GM12878 (cell line): ENCODE data around the gene TRMT1. TPM values are rescaled to one million over a fixed set of nuclear protein-coding genes. Genes with fewer than 3 reads are reported as not detected.
A peak's percentile ranks its signal among the peaks of the same experiment; 100 is the strongest.

Experiments
- DPF2 ChIP-seq: fragments of 450-650 bp; IDR thresholded peaks from 2 replicates; pipeline ENCODE4 v1.6.1; 2017; ENCODE audit warnings: mild to moderate bottlenecking
- GATAD2B ChIP-seq: fragments of 450-650 bp; conservative IDR thresholded peaks from 2 replicates; pipeline ENCODE4 v1.6.1; 2017; ENCODE audit warnings: low read depth, mild to moderate bottlenecking, moderate library complexity
- IKZF1 ChIP-seq: fragments of 450-650 bp; conservative IDR thresholded peaks from 2 replicates; pipeline ENCODE4 v1.6.1; 2017; ENCODE audit warnings: antibody characterized with exemption, mild to moderate bottlenecking
- POLR2AphosphoS2 ChIP-seq: IDR thresholded peaks from 2 replicates; pipeline ENCODE4 v1.6.1; 2011; ENCODE audit warnings: low read depth, mild to moderate bottlenecking, low read length, improper control_type of control experiment, moderate library complexity
- SREBF2 ChIP-seq: IDR thresholded peaks from 2 replicates; pipeline ENCODE4 v1.6.1; 2012; ENCODE audit warnings: mild to moderate bottlenecking, low read length
- TAF1 ChIP-seq: IDR thresholded peaks from 2 replicates; pipeline ENCODE4 v1.6.1; 2011; ENCODE audit warnings: mild to moderate bottlenecking, low read depth, low read length, borderline replicate concordance
- TARDBP ChIP-seq: IDR thresholded peaks from 2 replicates; pipeline ENCODE4 v1.6.1; 2016; ENCODE audit warnings: borderline replicate concordance
- polyA plus RNA-seq, 11 experiments: library from polyadenylated mRNA; depleted of rRNA in 4 of 11; unstranded in 6 of 11; stranded (reverse) in 5 of 11; fragments of >200 nt; fragmentation: Nextera tagmentation in 4 of 11; fragmentation: Illumina TruSeq in 1 of 11; extraction: Ambion mirVana in 4 of 11; extraction: Trizol in 1 of 11; gene quantifications; 1 replicate in 1 of 11; 2 replicates in 10 of 11; pipeline versions ENCODE4 v1.2.1 to v1.2.3, GENCODE V29; 2011 to 2016; ENCODE audit warnings: inconsistent platforms in 2 of 11, missing spikeins in 2 of 11, low read depth in 1 of 11
- total RNA-seq, 4 experiments: library from RNA; depleted of rRNA in 3 of 4; stranded (reverse); fragments of >200 nt in 3 of 4; fragmentation: Illumina TruSeq in 1 of 4; extraction: Trizol in 1 of 4; gene quantifications; 2 replicates each; pipeline versions ENCODE4 v1.2.1 to v1.2.3, GENCODE V29; 2013 to 2021
- TF ChIP-seq, protein P1 (sequence below): IDR thresholded peaks from 2 replicates; pipeline ENCODE4 v1.6.1; 2012; ENCODE audit warnings: improper control_type of control experiment, low read depth, low read length; ENCODE audit not compliant: insufficient replicate concordance
- TF ChIP-seq, protein P2 (sequence below): fragments of 450-650 bp; IDR thresholded peaks from 2 replicates; pipeline ENCODE4 v1.6.1; 2016; ENCODE audit warnings: mild to moderate bottlenecking
- TF ChIP-seq, protein P3 (sequence below): IDR thresholded peaks from 2 replicates; pipeline ENCODE4 v1.6.1; 2012; ENCODE audit warnings: low read depth, low read length, improper control_type of control experiment
- TF ChIP-seq, protein P4 (sequence below): fragments of 450-650 bp; IDR thresholded peaks from 2 replicates; pipeline ENCODE4 v1.6.1; 2017; ENCODE audit warnings: mild to moderate bottlenecking, moderate library complexity

The TRMT1 gene
- total and polyA plus RNA-seq, 10 of the 15 experiments (the other 5 are each of a cell fraction or from before 2014, with no cell fraction given): 3.4 to 68.8 (median 34.8) TPM

DNA sequence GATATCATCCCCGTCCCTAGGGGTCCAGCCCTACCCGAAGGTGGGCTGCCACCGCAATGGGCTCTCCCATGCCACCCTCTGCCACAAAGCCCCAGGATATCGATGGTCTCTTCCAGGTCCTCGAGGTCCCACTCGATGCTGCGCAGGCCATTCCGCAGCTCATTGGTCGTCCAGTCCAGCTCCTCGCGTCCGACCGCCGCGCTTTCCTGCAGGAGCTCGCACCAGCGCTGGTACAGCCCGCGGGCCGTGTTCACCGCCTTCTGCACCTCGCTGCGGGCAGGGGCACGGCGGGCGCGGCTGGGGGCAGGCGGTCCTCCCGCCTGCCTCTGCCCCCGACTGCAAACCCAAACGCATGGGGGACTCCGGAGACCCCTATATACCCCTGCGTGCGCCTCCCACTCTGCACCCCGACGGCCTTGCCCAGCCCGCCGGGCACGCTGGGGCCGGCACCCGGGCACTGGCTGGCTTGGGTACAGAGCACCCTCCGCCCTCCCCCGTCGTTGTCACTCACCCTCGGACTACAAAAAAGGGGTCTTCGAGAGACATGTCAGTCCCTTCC, 33.2 kb upstream of the TRMT1 start (continued):
- TF ChIP-seq, protein P1, sequence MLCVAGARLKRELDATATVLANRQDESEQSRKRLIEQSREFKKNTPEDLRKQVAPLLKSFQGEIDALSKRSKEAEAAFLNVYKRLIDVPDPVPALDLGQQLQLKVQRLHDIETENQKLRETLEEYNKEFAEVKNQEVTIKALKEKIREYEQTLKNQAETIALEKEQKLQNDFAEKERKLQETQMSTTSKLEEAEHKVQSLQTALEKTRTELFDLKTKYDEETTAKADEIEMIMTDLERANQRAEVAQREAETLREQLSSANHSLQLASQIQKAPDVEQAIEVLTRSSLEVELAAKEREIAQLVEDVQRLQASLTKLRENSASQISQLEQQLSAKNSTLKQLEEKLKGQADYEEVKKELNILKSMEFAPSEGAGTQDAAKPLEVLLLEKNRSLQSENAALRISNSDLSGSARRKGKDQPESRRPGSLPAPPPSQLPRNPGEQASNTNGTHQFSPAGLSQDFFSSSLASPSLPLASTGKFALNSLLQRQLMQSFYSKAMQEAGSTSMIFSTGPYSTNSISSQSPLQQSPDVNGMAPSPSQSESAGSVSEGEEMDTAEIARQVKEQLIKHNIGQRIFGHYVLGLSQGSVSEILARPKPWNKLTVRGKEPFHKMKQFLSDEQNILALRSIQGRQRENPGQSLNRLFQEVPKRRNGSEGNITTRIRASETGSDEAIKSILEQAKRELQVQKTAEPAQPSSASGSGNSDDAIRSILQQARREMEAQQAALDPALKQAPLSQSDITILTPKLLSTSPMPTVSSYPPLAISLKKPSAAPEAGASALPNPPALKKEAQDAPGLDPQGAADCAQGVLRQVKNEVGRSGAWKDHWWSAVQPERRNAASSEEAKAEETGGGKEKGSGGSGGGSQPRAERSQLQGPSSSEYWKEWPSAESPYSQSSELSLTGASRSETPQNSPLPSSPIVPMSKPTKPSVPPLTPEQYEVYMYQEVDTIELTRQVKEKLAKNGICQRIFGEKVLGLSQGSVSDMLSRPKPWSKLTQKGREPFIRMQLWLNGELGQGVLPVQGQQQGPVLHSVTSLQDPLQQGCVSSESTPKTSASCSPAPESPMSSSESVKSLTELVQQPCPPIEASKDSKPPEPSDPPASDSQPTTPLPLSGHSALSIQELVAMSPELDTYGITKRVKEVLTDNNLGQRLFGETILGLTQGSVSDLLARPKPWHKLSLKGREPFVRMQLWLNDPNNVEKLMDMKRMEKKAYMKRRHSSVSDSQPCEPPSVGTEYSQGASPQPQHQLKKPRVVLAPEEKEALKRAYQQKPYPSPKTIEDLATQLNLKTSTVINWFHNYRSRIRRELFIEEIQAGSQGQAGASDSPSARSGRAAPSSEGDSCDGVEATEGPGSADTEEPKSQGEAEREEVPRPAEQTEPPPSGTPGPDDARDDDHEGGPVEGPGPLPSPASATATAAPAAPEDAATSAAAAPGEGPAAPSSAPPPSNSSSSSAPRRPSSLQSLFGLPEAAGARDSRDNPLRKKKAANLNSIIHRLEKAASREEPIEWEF: no peak
- TF ChIP-seq TARDBP (no peak), SREBF2 (no peak), TAF1 (no peak), IKZF1 (peak; percentile 90; the same call in 1 of the 2 replicates), POLR2AphosphoS2 (no peak), GATAD2B (peak; percentile 82), DPF2 (peak; percentile 68)
- TF ChIP-seq, protein P2, sequence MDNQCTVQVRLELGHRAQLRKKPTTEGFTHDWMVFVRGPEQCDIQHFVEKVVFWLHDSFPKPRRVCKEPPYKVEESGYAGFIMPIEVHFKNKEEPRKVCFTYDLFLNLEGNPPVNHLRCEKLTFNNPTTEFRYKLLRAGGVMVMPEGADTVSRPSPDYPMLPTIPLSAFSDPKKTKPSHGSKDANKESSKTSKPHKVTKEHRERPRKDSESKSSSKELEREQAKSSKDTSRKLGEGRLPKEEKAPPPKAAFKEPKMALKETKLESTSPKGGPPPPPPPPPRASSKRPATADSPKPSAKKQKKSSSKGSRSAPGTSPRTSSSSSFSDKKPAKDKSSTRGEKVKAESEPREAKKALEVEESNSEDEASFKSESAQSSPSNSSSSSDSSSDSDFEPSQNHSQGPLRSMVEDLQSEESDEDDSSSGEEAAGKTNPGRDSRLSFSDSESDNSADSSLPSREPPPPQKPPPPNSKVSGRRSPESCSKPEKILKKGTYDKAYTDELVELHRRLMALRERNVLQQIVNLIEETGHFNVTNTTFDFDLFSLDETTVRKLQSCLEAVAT: no peak
- TF ChIP-seq, protein P3, sequence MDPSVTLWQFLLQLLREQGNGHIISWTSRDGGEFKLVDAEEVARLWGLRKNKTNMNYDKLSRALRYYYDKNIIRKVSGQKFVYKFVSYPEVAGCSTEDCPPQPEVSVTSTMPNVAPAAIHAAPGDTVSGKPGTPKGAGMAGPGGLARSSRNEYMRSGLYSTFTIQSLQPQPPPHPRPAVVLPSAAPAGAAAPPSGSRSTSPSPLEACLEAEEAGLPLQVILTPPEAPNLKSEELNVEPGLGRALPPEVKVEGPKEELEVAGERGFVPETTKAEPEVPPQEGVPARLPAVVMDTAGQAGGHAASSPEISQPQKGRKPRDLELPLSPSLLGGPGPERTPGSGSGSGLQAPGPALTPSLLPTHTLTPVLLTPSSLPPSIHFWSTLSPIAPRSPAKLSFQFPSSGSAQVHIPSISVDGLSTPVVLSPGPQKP: no peak
- TF ChIP-seq, protein P4, sequence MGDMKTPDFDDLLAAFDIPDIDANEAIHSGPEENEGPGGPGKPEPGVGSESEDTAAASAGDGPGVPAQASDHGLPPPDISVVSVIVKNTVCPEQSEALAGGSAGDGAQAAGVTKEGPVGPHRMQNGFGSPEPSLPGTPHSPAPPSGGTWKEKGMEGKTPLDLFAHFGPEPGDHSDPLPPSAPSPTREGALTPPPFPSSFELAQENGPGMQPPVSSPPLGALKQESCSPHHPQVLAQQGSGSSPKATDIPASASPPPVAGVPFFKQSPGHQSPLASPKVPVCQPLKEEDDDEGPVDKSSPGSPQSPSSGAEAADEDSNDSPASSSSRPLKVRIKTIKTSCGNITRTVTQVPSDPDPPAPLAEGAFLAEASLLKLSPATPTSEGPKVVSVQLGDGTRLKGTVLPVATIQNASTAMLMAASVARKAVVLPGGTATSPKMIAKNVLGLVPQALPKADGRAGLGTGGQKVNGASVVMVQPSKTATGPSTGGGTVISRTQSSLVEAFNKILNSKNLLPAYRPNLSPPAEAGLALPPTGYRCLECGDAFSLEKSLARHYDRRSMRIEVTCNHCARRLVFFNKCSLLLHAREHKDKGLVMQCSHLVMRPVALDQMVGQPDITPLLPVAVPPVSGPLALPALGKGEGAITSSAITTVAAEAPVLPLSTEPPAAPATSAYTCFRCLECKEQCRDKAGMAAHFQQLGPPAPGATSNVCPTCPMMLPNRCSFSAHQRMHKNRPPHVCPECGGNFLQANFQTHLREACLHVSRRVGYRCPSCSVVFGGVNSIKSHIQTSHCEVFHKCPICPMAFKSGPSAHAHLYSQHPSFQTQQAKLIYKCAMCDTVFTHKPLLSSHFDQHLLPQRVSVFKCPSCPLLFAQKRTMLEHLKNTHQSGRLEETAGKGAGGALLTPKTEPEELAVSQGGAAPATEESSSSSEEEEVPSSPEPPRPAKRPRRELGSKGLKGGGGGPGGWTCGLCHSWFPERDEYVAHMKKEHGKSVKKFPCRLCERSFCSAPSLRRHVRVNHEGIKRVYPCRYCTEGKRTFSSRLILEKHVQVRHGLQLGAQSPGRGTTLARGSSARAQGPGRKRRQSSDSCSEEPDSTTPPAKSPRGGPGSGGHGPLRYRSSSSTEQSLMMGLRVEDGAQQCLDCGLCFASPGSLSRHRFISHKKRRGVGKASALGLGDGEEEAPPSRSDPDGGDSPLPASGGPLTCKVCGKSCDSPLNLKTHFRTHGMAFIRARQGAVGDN: 0 out of 2 replicates have a peak, but pooled peaks have one; percentile 27
